HG03521 (cell line): Measurements from ENCODE around the gene KAZN.

Source experiments
- ATAC-seq: cut with Tn5 transposase; IDR thresholded peaks from one replicate; pipeline ENCODE4 v1.9.1; 2021; ENCODE audit warnings: mild to moderate bottlenecking, moderate library complexity; ENCODE audit not compliant: unreplicated experiment

The KAZN gene

GRCh38 chr1:14784790-14785773, 186.6 kb downstream of the KAZN start:
- no peak for ATAC-seq

- no peak for ATAC-seq
Observed at GRCh38 chr1:14786109-14786675, 187.7 kb downstream of the KAZN start.

GRCh38 chr1:14786681-14787080, 188.2 kb downstream of the KAZN start:
- no peak for ATAC-seq

- no peak for ATAC-seq
Observed at GRCh38 chr1:14787604-14788003, 189.1 kb downstream of the KAZN start.

- no peak for ATAC-seq
Observed at GRCh38 chr1:14788080-14788479, 189.6 kb downstream of the KAZN start.

GRCh38 chr1:14790982-14791381, 192.5 kb downstream of the KAZN start:
- ATAC-seq, result no peak

- ATAC-seq, result no peak
Observed at GRCh38 chr1:14791654-14792053, 193.2 kb downstream of the KAZN start.

GRCh38 chr1:14794136-14794768, 195.8 kb downstream of the KAZN start:
- ATAC-seq, result no peak

- ATAC-seq, result no peak
Observed at GRCh38 chr1:14794906-14795305, 196.4 kb downstream of the KAZN start.

- no peak for ATAC-seq
Observed at GRCh38 chr1:14795589-14795988, 197.1 kb downstream of the KAZN start.

- no peak for ATAC-seq
Observed at GRCh38 chr1:14800014-14800413, 201.5 kb downstream of the KAZN start.

GRCh38 chr1:14800500-14801076, 202.1 kb downstream of the KAZN start:
- no peak for ATAC-seq

- no peak for ATAC-seq
Observed at GRCh38 chr1:14803002-14803789, 204.7 kb downstream of the KAZN start.

GRCh38 chr1:14804626-14805025, 206.1 kb downstream of the KAZN start:
- no peak for ATAC-seq

- no peak for ATAC-seq
Observed at GRCh38 chr1:14806772-14807171, 208.3 kb downstream of the KAZN start.

- no peak for ATAC-seq
Observed at GRCh38 chr1:14808768-14809167, 210.3 kb downstream of the KAZN start.

- no peak for ATAC-seq
Observed at GRCh38 chr1:14809191-14809981, 210.9 kb downstream of the KAZN start.

GRCh38 chr1:14810595-14811361, 212.3 kb downstream of the KAZN start:
- ATAC-seq, result no peak

GRCh38 chr1:14811573-14811972, 213.1 kb downstream of the KAZN start:
- ATAC-seq, result no peak
